ENCODE results near the gene ARHGEF3. TPM values are rescaled to one million over a fixed set of nuclear protein-coding genes. Genes with fewer than 3 reads are reported as not detected.

The ARHGEF3 gene
- total RNA-seq, 1 donor from 2014 or later = 0.52 TPM

DNA sequence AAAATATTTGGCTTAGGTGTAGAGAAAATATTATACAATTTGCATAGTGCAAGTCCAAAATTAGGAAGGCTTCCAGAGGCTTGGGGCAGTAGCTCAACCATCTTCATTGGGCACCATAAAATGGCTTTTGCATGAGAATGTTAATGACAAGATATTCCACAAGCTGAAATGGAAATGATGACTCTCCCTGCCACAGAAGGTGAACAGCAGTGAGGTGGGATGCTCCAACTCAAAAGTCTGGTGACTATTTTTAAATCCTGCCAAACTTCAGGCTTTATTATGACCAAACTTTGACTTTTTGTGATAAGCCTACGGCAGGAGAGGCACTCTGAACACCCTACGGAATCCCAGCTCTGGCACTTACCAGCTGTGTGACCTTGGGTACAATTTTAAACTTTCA lies 37.6 kb downstream of the ARHGEF3 start:
- Mint-ChIP-seq H3K27ac (no peak overlapping the region), H3K4me1 (peaks cover 6% of the 10 kb centered on the region), H3K4me3 (no peak overlapping the region), H3K27me3 (ENCODE audit: insufficient read depth, low read depth) (no peaks in the 10 kb centered on the region), H3K9me3 (no peaks in the 10 kb centered on the region), H3K36me3 (no peaks in the 10 kb centered on the region)
- Histone ChIP-seq H3K4me2 (no peak overlapping the region), H3K79me2 (ENCODE audit: low read depth) (no peaks in the 10 kb centered on the region), H3K4me1 (peaks cover 11% of the 10 kb centered on the region), H3F3A (ENCODE audit: low read depth) (peaks cover 4% of the 10 kb centered on the region), H3K27me3 (no peaks in the 10 kb centered on the region), H3K27ac (no peak overlapping the region), H4K20me1 (ENCODE audit: low read depth) (no peaks in the 10 kb centered on the region), H3K36me3 (no peaks in the 10 kb centered on the region), H3K9me3 (ENCODE audit: low read depth) (no peaks in the 10 kb centered on the region), H3K4me3 (no peak overlapping the region), H3K9ac (no peak overlapping the region), H2AFZ (replicated peaks) (no peak overlapping the region)
- TF ChIP-seq EZH2phosphoT487 (IDR thresholded peaks at IDR 0.05) (no peak), EZH2 (IDR thresholded peaks at IDR 0.05) (no peak)
- TF ChIP-seq, protein P1, sequence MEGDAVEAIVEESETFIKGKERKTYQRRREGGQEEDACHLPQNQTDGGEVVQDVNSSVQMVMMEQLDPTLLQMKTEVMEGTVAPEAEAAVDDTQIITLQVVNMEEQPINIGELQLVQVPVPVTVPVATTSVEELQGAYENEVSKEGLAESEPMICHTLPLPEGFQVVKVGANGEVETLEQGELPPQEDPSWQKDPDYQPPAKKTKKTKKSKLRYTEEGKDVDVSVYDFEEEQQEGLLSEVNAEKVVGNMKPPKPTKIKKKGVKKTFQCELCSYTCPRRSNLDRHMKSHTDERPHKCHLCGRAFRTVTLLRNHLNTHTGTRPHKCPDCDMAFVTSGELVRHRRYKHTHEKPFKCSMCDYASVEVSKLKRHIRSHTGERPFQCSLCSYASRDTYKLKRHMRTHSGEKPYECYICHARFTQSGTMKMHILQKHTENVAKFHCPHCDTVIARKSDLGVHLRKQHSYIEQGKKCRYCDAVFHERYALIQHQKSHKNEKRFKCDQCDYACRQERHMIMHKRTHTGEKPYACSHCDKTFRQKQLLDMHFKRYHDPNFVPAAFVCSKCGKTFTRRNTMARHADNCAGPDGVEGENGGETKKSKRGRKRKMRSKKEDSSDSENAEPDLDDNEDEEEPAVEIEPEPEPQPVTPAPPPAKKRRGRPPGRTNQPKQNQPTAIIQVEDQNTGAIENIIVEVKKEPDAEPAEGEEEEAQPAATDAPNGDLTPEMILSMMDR (IDR thresholded peaks at IDR 0.05) = no peak
- DNase-seq (ENCODE audit: low spot score) = no peak

DNA sequence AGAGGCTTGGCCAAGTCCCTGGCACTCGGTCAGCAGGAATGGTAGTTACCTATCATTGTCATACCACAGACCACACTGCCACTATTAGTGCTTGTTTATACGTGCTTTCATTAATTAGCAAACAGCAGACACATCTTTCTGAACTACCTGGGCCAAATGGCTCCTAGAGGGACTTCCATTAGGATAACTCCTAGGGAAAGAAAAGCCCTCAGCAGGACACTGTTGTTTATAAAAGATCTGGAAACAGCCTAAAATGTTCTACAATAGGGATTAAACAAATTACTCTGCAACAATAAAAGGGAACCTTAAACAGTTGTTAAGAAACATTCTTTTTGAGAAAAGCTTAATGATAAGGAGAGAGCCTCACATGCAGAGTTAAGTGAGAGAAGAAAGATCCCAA lies 38.5 kb downstream of the ARHGEF3 start:
- no peaks in the 10 kb centered on the region for H3K79me2 ChIP-seq (ENCODE audit: low read depth)
- TF ChIP-seq EZH2 (IDR thresholded peaks at IDR 0.05) (no peak), EZH2phosphoT487 (IDR thresholded peaks at IDR 0.05) (peak; percentile 75)
- H3K9ac ChIP-seq = no peak overlapping the region
- Mint-ChIP-seq H3K36me3 (no peaks in the 10 kb centered on the region), H3K4me1 (peaks cover 8% of the 10 kb centered on the region), H3K9me3 (no peaks in the 10 kb centered on the region), H3K27ac (no peak overlapping the region), H3K27me3 (ENCODE audit: insufficient read depth, low read depth) (no peaks in the 10 kb centered on the region), H3K4me3 (no peak overlapping the region)
- peak overlapping the region; percentile 25 for H3K4me2 ChIP-seq
- H3K27me3 ChIP-seq = no peaks in the 10 kb centered on the region
- no peak overlapping the region for H2AFZ ChIP-seq (replicated peaks)
- H3F3A ChIP-seq (ENCODE audit: low read depth) = peaks cover 4% of the 10 kb centered on the region
- no peak overlapping the region for H3K4me3 ChIP-seq
- peak overlapping the region; percentile 8 for H3K27ac ChIP-seq
- H3K4me1 ChIP-seq = peaks cover 11% of the 10 kb centered on the region
- DNase-seq (ENCODE audit: low spot score) = peak; percentile 75
- no peaks in the 10 kb centered on the region for H3K36me3 ChIP-seq
- H4K20me1 ChIP-seq (ENCODE audit: low read depth) = no peaks in the 10 kb centered on the region
- H3K9me3 ChIP-seq (ENCODE audit: low read depth) = no peaks in the 10 kb centered on the region

DNA sequence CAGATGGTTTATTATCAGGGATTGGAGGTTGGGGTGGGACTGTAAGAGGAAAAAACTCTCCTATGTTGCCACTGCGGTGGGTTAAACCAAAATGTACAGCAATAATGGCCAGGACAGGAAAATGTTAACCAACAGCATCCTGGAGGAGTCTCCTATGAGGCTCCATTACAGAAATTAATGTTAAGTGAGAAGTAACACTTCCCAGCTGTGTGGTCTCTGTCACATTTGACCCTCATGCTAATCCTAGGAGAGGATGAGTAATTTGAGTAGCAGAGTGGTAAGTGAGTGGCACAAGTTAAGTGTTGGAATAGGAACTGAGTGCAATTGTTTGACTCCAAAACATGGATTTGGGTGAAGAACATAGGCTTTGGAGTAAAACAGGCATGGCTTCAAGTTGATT lies 39.0 kb downstream of the ARHGEF3 start:
- Histone ChIP-seq H4K20me1 (ENCODE audit: low read depth) (no peaks in the 10 kb centered on the region), H2AFZ (replicated peaks) (no peak overlapping the region), H3K4me1 (peaks cover 11% of the 10 kb centered on the region), H3K27ac (peak overlapping the region; percentile 8), H3K36me3 (no peaks in the 10 kb centered on the region), H3K9me3 (ENCODE audit: low read depth) (no peaks in the 10 kb centered on the region), H3K27me3 (no peaks in the 10 kb centered on the region), H3K4me3 (no peak overlapping the region), H3K4me2 (peak overlapping the region; percentile 25), H3F3A (ENCODE audit: low read depth) (peaks cover 4% of the 10 kb centered on the region), H3K9ac (no peak overlapping the region), H3K79me2 (ENCODE audit: low read depth) (no peaks in the 10 kb centered on the region)
- H3K27ac Mint-ChIP-seq = no peak overlapping the region
- DNase-seq (ENCODE audit: low spot score) = no peak
- H3K4me3 Mint-ChIP-seq = no peak overlapping the region
- H3K36me3 Mint-ChIP-seq = no peaks in the 10 kb centered on the region
- no peaks in the 10 kb centered on the region for H3K27me3 Mint-ChIP-seq (ENCODE audit: insufficient read depth, low read depth)
- peaks cover 8% of the 10 kb centered on the region for H3K4me1 Mint-ChIP-seq
- H3K9me3 Mint-ChIP-seq = no peaks in the 10 kb centered on the region
- TF ChIP-seq EZH2phosphoT487 (IDR thresholded peaks at IDR 0.05) = no peak
- TF ChIP-seq, protein P1 (IDR thresholded peaks at IDR 0.05) = no peak
- TF ChIP-seq EZH2 (IDR thresholded peaks at IDR 0.05) = no peak

DNA sequence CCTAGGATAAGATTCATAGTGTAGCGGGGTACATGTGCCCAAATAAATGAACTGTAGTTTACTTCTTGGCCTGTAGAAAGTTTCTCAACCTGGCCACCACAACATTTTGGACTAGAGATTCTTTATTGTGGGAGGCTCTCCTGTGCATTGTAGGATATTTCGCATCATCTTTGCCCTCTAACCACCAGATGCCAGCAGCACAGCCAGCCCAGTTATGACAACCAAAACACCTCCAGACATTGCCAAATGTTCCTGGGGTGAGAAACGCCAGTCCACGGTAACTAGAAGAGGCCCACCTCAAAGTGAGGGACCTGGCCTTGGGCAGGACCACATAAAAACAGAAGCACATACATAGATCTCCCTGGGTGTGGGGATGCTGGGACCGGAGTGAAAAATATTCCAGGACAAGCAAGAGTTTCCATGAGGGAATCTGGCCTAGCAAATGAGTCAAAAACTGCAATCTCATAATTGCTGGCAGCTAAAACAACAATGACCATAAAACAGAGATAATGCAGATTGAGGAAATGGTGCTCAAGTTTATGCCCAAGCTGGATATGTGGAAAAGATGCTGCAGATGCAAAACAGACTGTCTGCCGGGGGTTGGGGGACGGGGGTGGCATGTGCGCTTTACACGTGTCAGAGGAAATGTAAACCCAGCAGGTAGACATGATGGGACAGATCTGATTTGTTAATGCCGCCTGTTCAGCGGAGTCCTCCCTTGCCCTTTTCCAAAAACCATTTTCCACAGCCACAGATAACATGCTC lies 39.7 kb downstream of the ARHGEF3 start:
- peaks cover 11% of the 10 kb centered on the region for H3K4me1 ChIP-seq
- DNase-seq (ENCODE audit: low spot score) = no peak
- H3K9me3 ChIP-seq (ENCODE audit: low read depth) = no peaks in the 10 kb centered on the region
- H3K9me3 Mint-ChIP-seq = no peaks in the 10 kb centered on the region
- no peak overlapping the region for H3K4me2 ChIP-seq
- H3K4me1 Mint-ChIP-seq = peaks cover 8% of the 10 kb centered on the region
- no peak overlapping the region for H3K27ac Mint-ChIP-seq
- TF ChIP-seq EZH2 (IDR thresholded peaks at IDR 0.05) (no peak), EZH2phosphoT487 (IDR thresholded peaks at IDR 0.05) (no peak)
- TF ChIP-seq, protein P1 (IDR thresholded peaks at IDR 0.05) = no peak
- no peak overlapping the region for H3K9ac ChIP-seq
- no peak overlapping the region for H3K27ac ChIP-seq
- no peaks in the 10 kb centered on the region for H3K36me3 Mint-ChIP-seq
- H3K4me3 ChIP-seq = no peak overlapping the region
- H4K20me1 ChIP-seq (ENCODE audit: low read depth) = no peaks in the 10 kb centered on the region
- peaks cover 4% of the 10 kb centered on the region for H3F3A ChIP-seq (ENCODE audit: low read depth)
- no peaks in the 10 kb centered on the region for H3K36me3 ChIP-seq
- no peaks in the 10 kb centered on the region for H3K27me3 Mint-ChIP-seq (ENCODE audit: insufficient read depth, low read depth)
- H2AFZ ChIP-seq (replicated peaks) = no peak overlapping the region
- no peak overlapping the region for H3K4me3 Mint-ChIP-seq
- no peaks in the 10 kb centered on the region for H3K27me3 ChIP-seq
- H3K79me2 ChIP-seq (ENCODE audit: low read depth) = no peaks in the 10 kb centered on the region

Data from neural progenitor cell (in vitro differentiated cells).